NCI-H524 treated with DMSO at 0.1 percent for 48 hours (cell line): ENCODE results near the gene NCOA3.
"Not testable (repeated sequence)": the region's sequence is repeated elsewhere in the genome, so short reads cannot be mapped to it uniquely, and the experiment has no call there.

ENCODE experiments used
- DNase-seq: peaks from one replicate; lab custom pipeline; 2025; lab: John Stamatoyannopoulos, UW

NCOA3 gene

GRCh38 chr20:47501482-47502270 is at the start of gene NCOA3:
NCOA3 (plus strand) TSS chr20:47501887; CDS start chr20:47622248, 120,361 bp downstream.
- DNase-seq, result peak; percentile 70

DNA sequence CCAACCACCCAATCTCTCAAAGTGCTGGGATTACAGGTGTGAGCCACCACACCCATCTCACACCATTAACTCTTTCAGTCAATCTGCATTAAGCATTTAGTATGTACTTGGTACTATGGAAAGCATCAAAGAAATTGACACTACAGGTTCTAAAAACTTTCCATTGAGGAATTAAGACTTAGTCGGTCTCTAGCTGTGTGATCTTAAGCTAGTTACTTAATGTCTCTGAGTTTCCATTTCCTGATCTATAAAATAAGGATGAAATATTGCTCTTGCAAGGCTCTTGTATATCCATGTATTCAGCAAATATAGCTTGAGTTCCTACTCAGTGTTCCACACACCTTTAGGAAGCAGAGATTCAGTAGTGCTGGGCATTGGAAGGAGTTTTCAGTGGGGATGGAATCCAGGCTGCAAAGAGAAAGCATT is 48.9 kb upstream of the NCOA3 start:
- no peak for DNase-seq

DNA sequence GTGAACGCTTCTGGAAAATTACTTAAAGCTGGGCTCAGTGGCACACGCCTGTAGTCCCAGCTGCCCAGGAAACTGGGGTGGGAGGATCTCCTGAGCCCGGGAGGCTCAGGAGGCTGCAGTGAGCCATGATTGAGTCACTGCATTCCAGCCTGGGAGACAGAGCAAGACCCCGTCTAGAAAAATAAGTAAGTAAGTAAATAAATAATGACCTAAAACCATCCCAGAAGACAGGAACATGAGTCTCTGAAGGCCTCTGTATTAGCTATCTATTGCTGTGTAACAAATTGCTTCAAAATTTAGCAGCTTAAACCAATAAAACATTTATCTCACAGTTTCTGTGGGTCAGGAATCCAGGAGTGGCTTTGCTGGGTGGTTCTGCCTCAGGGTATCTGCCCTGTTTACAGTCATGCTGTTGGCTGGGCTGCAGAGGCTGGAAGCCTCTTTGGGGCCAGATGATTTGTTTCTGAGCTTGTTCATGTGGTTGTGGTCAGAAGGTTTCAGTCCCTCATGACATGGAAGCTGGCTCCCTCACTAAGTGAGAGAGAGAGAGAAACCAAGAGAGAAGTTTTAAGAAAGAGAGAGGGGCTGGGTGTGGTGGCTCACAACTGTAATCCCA is 48.4 kb upstream of the NCOA3 start:
- DNase-seq, result no peak

DNA sequence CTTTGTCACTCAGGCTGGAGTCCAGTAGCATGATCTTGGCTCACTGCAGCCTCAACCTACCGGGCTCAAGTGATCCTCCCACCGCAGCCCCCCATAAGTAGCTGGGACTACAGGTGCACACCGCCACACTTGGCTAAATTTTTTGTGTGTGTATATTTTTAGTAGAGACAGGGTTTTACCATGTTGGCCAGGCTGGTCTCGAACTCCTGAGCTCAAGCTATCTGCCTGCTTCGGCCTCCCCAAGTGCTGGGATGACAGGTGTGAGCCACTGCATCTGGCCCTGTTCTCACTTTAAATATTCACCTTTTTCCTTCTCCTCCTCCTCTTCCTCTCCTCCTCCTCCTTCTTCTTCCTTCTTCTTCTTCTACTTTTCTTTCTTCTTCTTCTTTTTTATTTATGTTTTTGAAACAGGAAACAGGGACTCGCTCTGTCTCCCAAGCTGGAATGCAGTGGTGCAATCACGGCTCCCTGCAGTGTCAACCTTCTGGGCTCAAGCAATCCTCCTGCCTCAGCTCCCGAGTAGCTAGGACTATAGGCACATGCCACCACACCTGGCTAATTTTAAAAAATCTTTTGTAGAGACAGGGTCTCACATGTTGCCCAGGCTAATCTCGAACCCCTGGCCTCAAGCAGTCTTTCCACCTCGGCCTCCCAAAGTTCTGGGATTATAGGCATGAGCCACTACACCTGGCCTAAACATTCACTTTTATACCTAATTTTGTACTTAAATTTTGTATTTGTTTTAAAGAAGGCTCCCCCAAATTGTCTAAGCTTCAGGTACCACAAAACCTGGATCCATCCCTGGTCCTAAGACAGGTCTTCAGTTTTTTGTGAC is 47.2 kb upstream of the NCOA3 start:
- DNase-seq, result no peak

DNA sequence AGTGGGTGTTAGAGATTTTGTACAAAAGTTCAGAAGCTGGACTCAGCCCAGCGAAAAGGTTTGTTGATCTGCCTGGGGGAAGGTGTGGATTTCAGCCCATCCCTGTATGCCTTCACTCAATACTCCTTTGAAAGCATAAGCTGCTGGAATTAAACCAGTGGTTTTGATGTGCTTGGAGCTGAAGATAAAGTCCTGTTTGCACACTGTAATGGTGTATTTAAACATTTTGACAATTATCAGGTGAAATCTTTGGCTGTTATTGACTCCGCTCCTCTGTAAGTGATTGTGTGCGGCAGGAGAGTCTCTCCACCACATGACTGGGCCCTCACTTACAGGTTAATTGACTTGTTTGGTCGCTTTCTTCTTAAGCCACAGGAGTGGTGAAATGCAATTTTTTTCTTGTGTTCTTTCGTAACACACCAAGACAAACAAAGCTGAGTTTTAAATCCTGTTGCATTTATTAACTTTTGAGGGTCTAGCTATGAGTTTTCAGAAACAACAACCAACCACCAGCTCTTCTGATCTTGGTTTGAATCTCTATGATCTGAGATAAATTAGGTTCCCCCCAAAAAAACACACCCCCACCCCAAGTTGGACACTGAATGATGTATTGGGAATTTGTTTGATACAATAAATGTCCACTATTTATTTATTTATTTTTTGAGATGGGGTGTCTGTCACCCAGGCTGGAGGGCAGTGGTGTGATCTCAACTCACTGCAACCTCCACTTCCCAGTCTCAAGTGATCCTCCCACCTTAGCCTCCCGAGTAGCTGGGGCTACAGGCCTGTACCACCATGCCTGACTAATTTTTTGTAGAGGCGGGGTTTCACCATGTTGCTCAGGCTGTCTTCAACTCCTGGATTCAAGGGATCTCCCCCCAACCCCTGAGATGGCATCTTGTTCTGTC is 46.3 kb upstream of the NCOA3 start:
- DNase-seq, result no peak

GRCh38 chr20:47456041-47456537 is 45.6 kb upstream of the NCOA3 start:
- no peak for DNase-seq

- no peak for DNase-seq
Measured at GRCh38 chr20:47456952-47457724, 44.5 kb upstream of the NCOA3 start.

DNA sequence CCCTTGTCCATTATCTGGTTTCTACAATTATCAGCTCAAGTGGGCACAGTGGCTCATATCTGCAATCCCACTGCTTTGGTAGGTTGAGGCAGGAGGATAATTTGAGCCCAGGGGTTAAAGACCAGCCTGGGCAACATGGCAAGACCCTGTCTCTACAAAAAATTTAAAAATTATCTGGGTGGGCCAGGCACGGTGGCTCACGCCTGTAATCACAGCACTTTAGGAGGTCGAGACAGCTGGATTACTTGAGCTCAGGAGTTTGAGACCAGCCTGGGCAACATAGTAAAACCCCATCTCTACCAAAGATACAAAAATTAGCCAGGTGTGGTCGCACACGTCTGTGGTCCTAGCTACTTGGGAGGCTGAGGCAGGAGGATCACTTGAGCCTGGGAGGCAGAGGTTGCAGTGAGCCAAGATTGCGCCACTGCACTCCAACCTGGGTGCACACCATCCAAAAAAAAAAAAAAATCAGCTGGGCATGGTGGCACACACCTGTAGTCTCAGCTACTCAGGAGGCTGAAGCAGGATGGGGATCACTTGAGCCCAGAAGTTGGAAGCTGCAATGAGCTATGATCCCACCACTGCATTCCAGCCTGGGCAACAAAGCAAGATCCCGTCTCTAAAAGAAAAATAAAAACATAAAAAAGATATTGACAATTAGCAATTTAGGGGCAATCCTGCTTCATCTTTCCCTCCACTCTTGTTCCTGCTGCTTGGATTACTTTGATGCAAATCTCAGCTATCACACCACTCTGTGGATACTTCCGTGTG is 43.2 kb upstream of the NCOA3 start:
- not testable (repeated sequence) for DNase-seq

DNA sequence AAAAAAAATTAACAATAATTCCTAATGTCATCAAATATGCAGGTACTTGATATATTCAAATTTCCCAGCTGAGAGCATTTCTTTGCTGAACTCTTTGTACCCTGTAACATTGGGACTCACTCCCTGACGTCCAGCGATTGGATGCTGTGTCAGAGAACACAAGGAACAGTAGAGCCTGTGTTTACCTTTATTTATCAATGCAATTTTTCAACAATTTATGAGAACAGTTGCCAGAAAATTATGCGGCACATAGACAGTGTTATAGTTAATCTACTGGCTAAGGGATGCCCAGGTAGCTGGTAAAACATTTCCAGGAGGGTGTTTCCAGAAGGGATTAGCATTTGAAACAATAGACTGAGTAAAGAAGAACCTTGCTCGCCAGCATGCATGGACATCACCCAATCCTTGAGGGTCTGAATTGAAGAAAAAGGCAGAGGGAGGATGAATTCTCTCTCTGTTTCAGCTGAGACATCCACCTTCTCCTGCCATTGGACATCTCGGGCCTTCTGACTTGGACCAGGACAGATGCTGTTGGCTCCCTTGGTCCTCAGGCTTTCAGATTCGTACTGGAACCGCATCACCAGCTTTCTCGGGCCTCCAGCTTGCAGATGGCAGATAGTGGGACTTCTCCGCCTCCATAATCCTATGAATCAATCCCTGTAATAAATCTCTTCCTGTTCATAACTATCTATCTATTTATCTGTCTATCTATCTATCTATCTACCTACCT is 42.2 kb upstream of the NCOA3 start:
- DNase-seq, result no peak

DNA sequence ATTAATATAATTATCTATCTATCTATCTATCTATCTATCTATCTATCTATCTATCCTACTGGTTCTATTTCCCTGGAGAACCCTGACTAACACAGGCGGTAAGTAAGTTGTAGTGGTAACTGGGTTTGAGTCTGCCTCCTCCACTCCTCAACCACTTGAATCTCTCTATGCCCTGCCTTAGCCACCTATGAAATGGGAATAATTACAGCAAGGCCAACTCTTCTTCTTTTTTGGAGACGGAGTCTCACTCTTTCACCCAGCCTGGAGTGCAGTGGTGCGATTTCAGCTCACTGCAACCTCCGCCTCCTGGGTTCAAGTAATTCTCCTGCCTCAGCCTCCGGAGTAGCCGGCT is 41.0 kb upstream of the NCOA3 start:
- DNase-seq, result not testable (repeated sequence)

DNA sequence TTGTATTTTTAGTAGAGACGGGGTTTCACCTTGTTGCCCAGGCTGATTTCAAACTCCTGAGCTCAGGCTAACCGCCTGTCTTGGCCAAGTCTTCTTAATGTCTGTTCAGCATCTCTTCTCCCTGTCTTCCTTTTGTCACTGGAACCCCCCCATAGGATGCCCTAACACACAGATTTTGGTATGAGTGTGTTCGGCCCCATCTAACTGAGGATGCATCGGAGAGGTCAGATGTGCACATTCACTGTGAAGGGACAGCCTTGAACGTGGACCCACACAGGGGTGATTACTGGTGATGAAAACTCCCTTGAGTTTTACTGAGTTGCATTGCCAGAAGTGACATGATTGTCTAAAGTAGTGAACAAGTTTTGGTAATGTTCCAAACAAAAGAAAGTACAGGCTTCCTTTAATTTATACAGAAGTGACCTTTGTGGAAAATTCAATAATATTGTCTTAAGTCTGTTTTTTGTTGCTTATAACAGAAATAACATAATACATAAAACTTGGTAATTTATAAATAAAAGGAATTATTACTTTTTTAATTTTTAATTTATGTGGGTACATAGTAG is 40.5 kb upstream of the NCOA3 start:
- DNase-seq, result no peak

GRCh38 chr20:47461906-47462305 is 39.8 kb upstream of the NCOA3 start:
- not testable (repeated sequence) for DNase-seq

DNA sequence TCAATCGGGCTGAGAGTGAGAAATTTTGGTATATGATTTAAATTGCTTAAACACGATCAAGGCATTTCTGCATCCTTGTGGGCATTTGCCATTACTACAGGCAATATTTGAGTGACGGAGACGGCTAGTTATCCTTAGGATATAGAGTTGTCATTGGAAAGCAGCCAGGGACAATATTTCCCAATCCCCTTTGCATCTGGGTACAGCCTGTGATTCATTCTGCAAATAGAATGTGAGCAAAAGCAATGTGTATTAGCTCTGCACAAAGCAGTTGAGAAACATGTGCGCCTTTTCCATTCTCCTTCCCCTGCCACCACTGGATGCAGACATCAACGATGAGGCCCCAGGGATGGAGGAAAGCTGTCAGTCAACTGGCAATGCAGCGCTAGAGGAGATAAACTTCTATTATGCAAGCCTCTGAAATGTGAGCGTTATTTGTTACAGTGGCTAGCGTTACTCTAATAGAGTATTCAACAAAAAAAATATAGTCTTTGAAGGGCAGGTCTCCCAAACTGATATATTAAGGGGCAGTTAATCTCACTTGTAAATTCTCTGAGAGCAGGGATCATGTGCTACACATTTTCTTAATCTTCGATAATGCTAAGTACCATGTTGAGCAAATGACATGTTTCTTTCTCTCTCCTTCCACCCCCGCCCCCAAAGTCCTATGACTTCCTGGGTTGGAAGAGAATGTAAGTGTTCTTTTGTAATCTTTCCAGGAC is 37.1 kb upstream of the NCOA3 start:
- no peak for DNase-seq

DNA sequence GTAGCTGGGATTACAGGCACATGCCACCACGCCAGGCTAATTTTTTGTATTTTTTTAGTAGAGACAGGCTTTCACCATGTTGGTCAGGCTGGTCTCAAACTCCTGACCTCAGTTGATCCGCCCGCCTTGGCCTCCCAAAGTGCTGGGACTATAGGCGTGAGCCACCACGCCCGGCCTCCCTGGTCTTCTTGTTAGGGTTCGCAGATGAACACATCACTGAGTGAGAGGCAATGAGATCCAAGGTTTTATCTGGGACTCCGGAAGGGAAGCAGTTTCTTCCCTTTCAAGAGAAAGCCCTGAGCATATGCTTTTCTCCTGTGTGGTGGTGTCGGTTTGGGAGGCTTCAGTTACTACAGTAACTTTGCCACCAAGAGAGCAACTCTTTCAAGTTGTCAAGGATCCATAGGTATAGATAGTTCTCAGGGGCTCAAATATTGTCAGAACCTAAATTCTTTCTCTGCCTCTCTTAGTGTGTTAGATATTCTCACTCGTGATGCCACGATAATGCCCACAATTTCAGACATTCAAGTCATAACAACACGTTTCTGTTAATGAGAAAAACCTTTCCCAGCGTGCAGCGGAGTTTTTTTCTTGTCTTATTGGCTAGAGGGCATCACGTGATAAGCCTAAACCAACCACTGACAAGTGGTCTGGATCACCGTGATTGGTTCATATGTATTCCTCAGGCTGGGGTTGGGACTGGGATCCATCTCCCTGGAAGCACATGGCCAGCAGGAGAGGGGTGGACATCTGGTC is 36.2 kb upstream of the NCOA3 start:
- DNase-seq, result no peak

- DNase-seq, result no peak
Measured at GRCh38 chr20:47466213-47466612, 35.5 kb upstream of the NCOA3 start.

- no peak for DNase-seq
Measured at GRCh38 chr20:47466704-47467459, 34.8 kb upstream of the NCOA3 start.
